Activated T-cell treated with anti-CD3 and anti-CD28 coated beads, Interleukin-2, amount 50 U/mL, for 48 hours (primary cell): ENCODE results near the gene PDGFD.

Experiments
- DNase-seq, 2 experiments: peaks; one replicate each; pipeline ENCODE4 v3.0.0-alpha.2; 2020

PDGFD gene

GRCh38 chr11:104092744-104093143, 71.2 kb downstream of the PDGFD start:
- no peak for DNase-seq

GRCh38 chr11:104091281-104092096, 72.5 kb downstream of the PDGFD start:
- DNase-seq: no peak

- no peak for DNase-seq
Observed at GRCh38 chr11:104090767-104091166, 73.2 kb downstream of the PDGFD start.

- DNase-seq: no peak
Observed at GRCh38 chr11:104089481-104089880, 74.5 kb downstream of the PDGFD start.

GRCh38 chr11:104086621-104087020, 77.3 kb downstream of the PDGFD start:
- DNase-seq: no peak

GRCh38 chr11:104078995-104079394, 85.0 kb downstream of the PDGFD start:
- no peak for DNase-seq

GRCh38 chr11:104078245-104078644, 85.7 kb downstream of the PDGFD start:
- DNase-seq: no peak

- DNase-seq: no peak
Observed at GRCh38 chr11:104076455-104076854, 87.5 kb downstream of the PDGFD start.

GRCh38 chr11:104075706-104076105, 88.2 kb downstream of the PDGFD start:
- DNase-seq: no peak

GRCh38 chr11:104075091-104075490, 88.9 kb downstream of the PDGFD start:
- no peak for DNase-seq

- no peak for DNase-seq
Observed at GRCh38 chr11:104073950-104074705, 89.8 kb downstream of the PDGFD start.

GRCh38 chr11:104067534-104067933, 96.4 kb downstream of the PDGFD start:
- no peak for DNase-seq

GRCh38 chr11:104064034-104064630, 99.8 kb downstream of the PDGFD start:
- DNase-seq: no peak

GRCh38 chr11:104061853-104062521, 102.0 kb downstream of the PDGFD start:
- DNase-seq: no peak

- DNase-seq: no peak
Observed at GRCh38 chr11:104060820-104061219, 103.1 kb downstream of the PDGFD start.

GRCh38 chr11:104060004-104060794, 103.7 kb downstream of the PDGFD start:
- DNase-seq: no peak

GRCh38 chr11:104058680-104059079, 105.3 kb downstream of the PDGFD start:
- DNase-seq: no peak

- no peak for DNase-seq
Observed at GRCh38 chr11:104057908-104058307, 106.0 kb downstream of the PDGFD start.

- DNase-seq: no peak
Observed at GRCh38 chr11:104055596-104055995, 108.4 kb downstream of the PDGFD start.

GRCh38 chr11:104054911-104055529, 108.9 kb downstream of the PDGFD start:
- no peak for DNase-seq

GRCh38 chr11:104053743-104054478, 110.0 kb downstream of the PDGFD start:
- DNase-seq: no peak
